H1 (cell line): Measurements from ENCODE around the gene ZNF609. TPM values are rescaled to one million over a fixed set of nuclear protein-coding genes. Genes with fewer than 3 reads are reported as not detected.

Experiments
- CTCF ChIA-PET: fragments of 300-600 bp; sonication (Branson Sonifier 250); formaldehyde crosslinking; loops from one replicate; lab custom pipeline; 2021; ENCODE audit not compliant: partially characterized antibody; lab: Charles Lee
- POLR2A ChIA-PET: fragments of 300-600 bp; sonication (Branson Sonifier 250); formaldehyde crosslinking; loops from one replicate; lab custom pipeline; 2021; ENCODE audit warnings: inconsistent platforms; ENCODE audit not compliant: partially characterized antibody; lab: Charles Lee
- DNase-seq, 2 experiments: peaks; one replicate each; pipeline versions ENCODE4 v3.0.0 to v3.0.0-alpha.2; 2010 to 2022; ENCODE audit warnings: low spot score in 2 of 2, low read depth in 1 of 2, mixed read lengths in 1 of 2
- FAIRE-seq: peaks from 2 replicates; lab custom pipeline; 2011; peaks lifted over from hg19 to GRCh38; lab: Jason Lieb, UNC
- H2AFZ ChIP-seq: 2 replicates; pipeline ENCODE4 v1.8.1; 2012; ENCODE audit warnings: low read length, inconsistent platforms
- H2AK5ac ChIP-seq: 2 replicates; pipeline ENCODE4 v1.6.1; 2013; ENCODE audit warnings: low read depth, low read length
- H2BK120ac ChIP-seq: replicated peaks from 2 replicates; pipeline ENCODE3; 2013; ENCODE audit warnings: low read depth, low read length, inconsistent platforms
- H2BK12ac ChIP-seq: 2 replicates; pipeline ENCODE4 v1.6.1; 2013; ENCODE audit warnings: low read depth, low read length
- H2BK15ac ChIP-seq: 2 replicates; pipeline ENCODE4 v1.6.1; 2013; ENCODE audit warnings: low read length
- H2BK20ac ChIP-seq: 2 replicates; pipeline ENCODE4 v1.6.1; 2013; ENCODE audit warnings: low read length
- H2BK5ac ChIP-seq: 2 replicates; pipeline ENCODE4 v1.6.1; 2013; ENCODE audit warnings: low read depth, low read length
- H3K14ac ChIP-seq: 2 replicates; pipeline ENCODE4 v1.6.1; 2013; ENCODE audit warnings: inconsistent platforms; ENCODE audit not compliant: insufficient read length
- H3K18ac ChIP-seq: 2 replicates; pipeline ENCODE4 v1.6.1; 2013; ENCODE audit warnings: low read length; ENCODE audit errors: extremely low read depth
- H3K23ac ChIP-seq: 2 replicates; pipeline ENCODE4 v1.6.1; 2013; ENCODE audit warnings: inconsistent platforms; ENCODE audit not compliant: insufficient read length
- H3K23me2 ChIP-seq: 2 replicates; pipeline ENCODE4 v1.6.1; 2013; ENCODE audit warnings: low read depth, low read length
- H3K27ac ChIP-seq: 2 replicates; pipeline ENCODE4 v1.6.1; 2011; ENCODE audit warnings: low read depth, low read length, inconsistent platforms
- H3K27me3 ChIP-seq, 4 experiments: replicated peaks in 1 of 4; 1 replicate in 1 of 4; 2 replicates in 3 of 4; pipeline versions ENCODE4 v1.6.1 to v1.8.1; 2011 to 2013; ENCODE audit warnings: low read length in 3 of 4, mild to moderate bottlenecking in 3 of 4, inconsistent platforms in 2 of 4, mixed read lengths in 2 of 4, moderate library complexity in 1 of 4; ENCODE audit not compliant: control insufficient read depth in 3 of 4, insufficient read depth in 3 of 4; ENCODE audit errors: extremely low read depth in 1 of 4
- H3K36me3 ChIP-seq, 4 experiments: 2 replicates each; pipeline versions ENCODE4 v1.6.1 to v1.8.1; 2011 to 2013; ENCODE audit warnings: mild to moderate bottlenecking in 4 of 4, low read length in 3 of 4, moderate library complexity in 2 of 4, control low read depth in 1 of 4, inconsistent platforms in 1 of 4; ENCODE audit not compliant: insufficient read depth in 4 of 4, control insufficient read depth in 2 of 4
- H3K4ac ChIP-seq: replicated peaks from 2 replicates; pipeline ENCODE3; 2013; ENCODE audit warnings: low read length, low read depth, mixed read lengths, inconsistent platforms; ENCODE audit not compliant: insufficient read length
- H3K4me1 ChIP-seq, 4 experiments: replicated peaks in 1 of 4; 1 replicate in 1 of 4; 2 replicates in 3 of 4; pipeline versions ENCODE4 v1.6.1 to v1.8.1; 2011 to 2013; ENCODE audit warnings: low read length in 3 of 4, inconsistent platforms in 2 of 4, mixed read lengths in 1 of 4; ENCODE audit not compliant: insufficient read depth in 4 of 4, control insufficient read depth in 3 of 4
- H3K4me2 ChIP-seq, 2 experiments: 2 replicates each; pipeline versions ENCODE4 v1.6.1 to v1.8.1; 2011 to 2013; ENCODE audit warnings: low read depth in 2 of 2, low read length in 2 of 2, control low read depth in 1 of 2, inconsistent platforms in 1 of 2, mild to moderate bottlenecking in 1 of 2; ENCODE audit not compliant: insufficient read depth in 1 of 2
- H3K4me3 ChIP-seq, 4 experiments: fragments of 200-600, 300-600 bp in 1 of 4; sonication (generic), shearing (Covaris generic), sonication (Bioruptor Twin) in 1 of 4; 2 replicates each; pipeline versions ENCODE4 v1.5.1 to v1.8.1; 2011 to 2016; ENCODE audit warnings: low read length in 4 of 4, low read depth in 3 of 4, control low read depth in 2 of 4, inconsistent platforms in 2 of 4, mild to moderate bottlenecking in 2 of 4, mixed read lengths in 1 of 4, moderate library complexity in 1 of 4; ENCODE audit not compliant: insufficient read depth in 2 of 4; ENCODE audit errors: extremely low read depth in 1 of 4
- H3K56ac ChIP-seq: replicated peaks from 2 replicates; pipeline ENCODE3; 2013; ENCODE audit warnings: low read depth, mild to moderate bottlenecking, mixed read lengths, low read length, inconsistent platforms; ENCODE audit not compliant: insufficient read length
- H3K79me1 ChIP-seq: 2 replicates; pipeline ENCODE4 v1.6.1; 2013; ENCODE audit warnings: low read depth, low read length, control low read depth
- H3K79me2 ChIP-seq, 2 experiments: 2 replicates each; pipeline versions ENCODE4 v1.6.1 to v1.8.1; 2012 to 2013; ENCODE audit warnings: low read length in 2 of 2, mild to moderate bottlenecking in 2 of 2, inconsistent platforms in 1 of 2; ENCODE audit not compliant: insufficient read depth in 2 of 2, control insufficient read depth in 1 of 2
- H3K9ac ChIP-seq, 4 experiments: replicated peaks in 1 of 4; 1 replicate in 1 of 4; 2 replicates in 3 of 4; pipeline versions ENCODE4 v1.6.1 to v1.8.1; 2011 to 2013; ENCODE audit warnings: low read depth in 3 of 4, low read length in 3 of 4, control low read depth in 2 of 4, mild to moderate bottlenecking in 2 of 4, moderate library complexity in 2 of 4, inconsistent platforms in 1 of 4; ENCODE audit errors: extremely low read depth in 1 of 4
- H3K9me3 ChIP-seq, 2 experiments: 2 replicates each; pipeline versions ENCODE4 v1.6.1 to v1.8.1; 2012 to 2013; ENCODE audit warnings: mild to moderate bottlenecking in 2 of 2, moderate library complexity in 2 of 2, control low read depth in 1 of 2, inconsistent platforms in 1 of 2, low read depth in 1 of 2, low read length in 1 of 2, mixed read lengths in 1 of 2; ENCODE audit not compliant: insufficient read depth in 2 of 2
- H4K20me1 ChIP-seq, 2 experiments: replicated peaks in 1 of 2; 2 replicates each; pipeline versions ENCODE3 to v1.8.1; 2011 to 2013; ENCODE audit warnings: inconsistent platforms in 2 of 2, low read length in 2 of 2, mild to moderate bottlenecking in 1 of 2; ENCODE audit not compliant: insufficient read depth in 2 of 2, control insufficient read depth in 1 of 2
- H4K5ac ChIP-seq: 2 replicates; pipeline ENCODE4 v1.6.1; 2013; ENCODE audit warnings: low read length, low read depth, mixed read lengths, inconsistent platforms; ENCODE audit not compliant: insufficient read length
- H4K8ac ChIP-seq: 2 replicates; pipeline ENCODE4 v1.8.0; 2013; ENCODE audit warnings: mild to moderate bottlenecking, moderate library complexity, low read length, inconsistent platforms; ENCODE audit not compliant: insufficient read depth; ENCODE audit errors: extremely low read depth
- H4K91ac ChIP-seq: replicated peaks from 2 replicates; pipeline ENCODE3; 2013; ENCODE audit warnings: low read length, mixed read lengths, inconsistent platforms; ENCODE audit not compliant: insufficient read length
- CREB1 ChIP-seq: IDR thresholded peaks from 2 replicates; pipeline ENCODE4 v1.6.1; 2012; ENCODE audit warnings: inconsistent platforms
- EGR1 ChIP-seq: IDR thresholded peaks from 2 replicates; pipeline ENCODE4 v1.6.1; 2011; ENCODE audit warnings: low read depth, low read length, borderline replicate concordance
- POLR2A ChIP-seq, 2 experiments: IDR thresholded peaks; 1 replicate in 1 of 2; 2 replicates in 1 of 2; pipeline ENCODE4 v1.6.1; 2011; ENCODE audit warnings: low read depth in 2 of 2, low read length in 2 of 2, mild to moderate bottlenecking in 2 of 2; ENCODE audit errors: control extremely low read depth in 1 of 2
- RNF2 ChIP-seq: fragments of 200-900, 300-1000 bp; sonication (generic); IDR thresholded peaks from 2 replicates; pipeline ENCODE4 v1.7.1; 2016; ENCODE audit warnings: borderline replicate concordance, low read depth, mild to moderate bottlenecking, antibody characterized with exemption, low read length; ENCODE audit not compliant: poor library complexity, severe bottlenecking; ENCODE audit errors: missing control alignments
- RXRA ChIP-seq: IDR thresholded peaks from 2 replicates; pipeline ENCODE4 v1.6.1; 2011; ENCODE audit warnings: low read depth, mild to moderate bottlenecking, low read length, moderate library complexity; ENCODE audit not compliant: insufficient read depth
- SIRT6 ChIP-seq: IDR thresholded peaks from one replicate; pipeline ENCODE4 v1.7.1; 2012; ENCODE audit warnings: low read length, inconsistent platforms
- USF2 ChIP-seq: IDR thresholded peaks from 2 replicates; pipeline ENCODE4 v1.6.1; 2011; ENCODE audit warnings: low read length, improper control_type of control experiment
- WGBS, 2 experiments: shearing (Covaris generic) in 1 of 2; methylation state at CpG; one replicate each; pipeline versions ENCODE4 v1.1.6 to v1.1.7; 2013 to 2015; ENCODE audit warnings: low lambda C conversion rate in 2 of 2, mixed read lengths in 2 of 2, inconsistent platforms in 1 of 2, low coverage in 1 of 2, missing lambda C conversion rate in 1 of 2; ENCODE audit not compliant: insufficient replicate concordance in 2 of 2, insufficient coverage in 1 of 2, insufficient read length in 1 of 2; ENCODE audit errors: extremely low coverage in 1 of 2, missing lambda C conversion rate in 1 of 2; 5-methylcytosine and 5-hydroxymethylcytosine counted together
- polyA plus RNA-seq, 7 experiments: library from polyadenylated mRNA; depleted of rRNA in 3 of 7; stranded (reverse) in 5 of 7; unstranded in 2 of 7; fragments of >200 nt in 5 of 7; fragments of 200-250 nt in 2 of 7; gene quantifications; 1 replicate in 5 of 7; 2 replicates in 1 of 7; 4 replicates in 1 of 7; pipeline versions ENCODE4 v1.2.1 to v1.2.3, GENCODE V29; 2011 to 2013; ENCODE audit warnings: missing spikeins in 2 of 7, mixed read lengths in 2 of 7
- total RNA-seq: library from RNA; stranded (reverse); fragmentation: NEBNext Ultra II Directional; extraction: Animal tissue kit (Norgen Biotek cat#: 25700); gene quantifications from 2 replicates; pipeline ENCODE4 v1.2.1, GENCODE V29; 2021

Gene ZNF609
- total and polyA plus RNA-seq, 2 of the 8 experiments (the other 6 are each of a cell fraction or from before 2014, with no cell fraction given), result 15.5 to 47.8 TPM

- Histone ChIP-seq H2BK120ac (no peak overlapping the region), H3K27ac (no peak overlapping the region)
- 89% methylated on average over 2 of the region's 2 CpGs; no CpG with 5 or more reads in 1 of the 2 experiments for WGBS, 2 experiments
Measured at GRCh38 chr15:64687172-64687571, 226.8 kb downstream of the ZNF609 start.

More at GRCh38 chr15:64687172-64687571, 226.8 kb downstream of the ZNF609 start:
- Histone ChIP-seq H2AK5ac (no peak overlapping the region), H3K79me1 (no peaks in the 10 kb centered on the region), H4K5ac (no peak overlapping the region), H3K79me2 (peaks cover 0 to 4% of the 10 kb centered on the region in 2 experiments; a peak in 2 of 4 replicates), H3K23ac (no peak overlapping the region)
- DNase-seq, result no peak
- no peak for TF ChIP-seq RNF2
- no peak for TF ChIP-seq SIRT6
- no peak for TF ChIP-seq CREB1
- no peak for TF ChIP-seq EGR1
- no peak for TF ChIP-seq RXRA
- no peak for TF ChIP-seq USF2
- peak in 1 of 2 experiments; percentile 55; a peak in 2 of 3 replicates for TF ChIP-seq POLR2A (IDR thresholded peaks at IDR 0.05; ENCODE audit: control extremely low read depth in 1 of 2, low read depth in 2 of 2, low read length in 2 of 2)
- TF ChIP-seq, all 59 proteins: peak for 1
- Histone ChIP-seq H3K4me2 (no peak overlapping the region), H3K27me3 (no peaks in the 10 kb centered on the region), H3K4me3 (no peak overlapping the region), H2BK5ac (no peak overlapping the region), H4K20me1 (peaks cover 17 to 32% of the 10 kb centered on the region in 2 experiments), H3K14ac (no peak overlapping the region), H3K18ac (no peak overlapping the region), H2BK20ac (no peak overlapping the region), H2BK15ac (no peak overlapping the region), H3K9ac (no peak overlapping the region; a peak in 1 of 7 replicates), H3K23me2 (no peaks in the 10 kb centered on the region), H3K9me3 (no peaks in the 10 kb centered on the region; a peak in 1 of 4 replicates), H3K4me1 (peaks cover 0 to 26% (median 7%) of the 10 kb centered on the region in 4 experiments; a peak in 5 of 7 replicates), H2BK12ac (no peak overlapping the region), H3K56ac (no peak overlapping the region), H4K91ac (no peak overlapping the region), H3K4ac (no peak overlapping the region), H2AFZ (no peak overlapping the region), H3K36me3 (peaks cover 15 to 75% (median 52%) of the 10 kb centered on the region in 4 experiments), H4K8ac (no peak overlapping the region)
- no peak for FAIRE-seq
- ChIA-PET CTCF (interaction anchor here (0.6 to 11.3 kb wide), 31 partner anchors 11 to 458 kb away, joined by 3 to 262 read pairs (median 4); no protein-coding TSS in a partner anchor), POLR2A (interaction anchor here (0.7 to 39.0 kb wide), 11 partner anchors 14 to 233 kb away, joined by 3 to 1192 read pairs (median 5); partner anchors contain the start of gene PIF1)
